ENCODE results near the gene CPN1. TPM values are rescaled to one million over a fixed set of nuclear protein-coding genes. Genes with fewer than 3 reads are reported as not detected.

Gene CPN1
- total and polyA plus RNA-seq, 10 of the 15 experiments (the other 5 are each of a cell fraction or from before 2014, with no cell fraction given), result 0.03 to 0.10 TPM; not detected in 8

DNA sequence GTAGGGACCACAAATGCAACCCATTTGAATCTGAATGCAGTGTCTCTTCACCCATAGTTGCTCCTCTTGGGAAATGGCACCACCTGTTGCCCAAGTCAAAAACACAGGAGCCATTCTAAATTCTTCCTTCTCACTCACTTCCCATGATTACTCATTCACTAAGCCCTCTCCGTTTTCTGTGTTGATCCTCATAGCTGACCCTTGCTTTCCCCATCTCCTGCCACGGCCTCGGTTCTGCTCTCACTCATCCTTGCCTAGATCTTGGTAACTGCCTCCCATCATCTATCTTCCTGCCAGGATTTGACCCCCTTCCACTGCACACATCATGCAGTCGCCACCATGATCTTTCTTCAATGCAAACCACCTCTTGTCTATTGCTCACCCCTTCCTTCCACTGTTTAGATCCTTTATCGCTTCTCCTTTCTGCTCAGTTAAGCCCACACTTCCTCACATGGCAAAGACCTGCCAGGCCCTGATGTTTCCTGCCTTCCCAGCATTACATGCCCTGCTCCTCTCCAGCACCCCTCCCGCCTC lies 19.0 kb upstream of the CPN1 start:
- RAD21 ChIA-PET (ENCODE audit: unreplicated experiment), result no interaction called here
- SMC1A ChIA-PET (ENCODE audit: uncharacterized antibody, unreplicated experiment), result no interaction called here

DNA sequence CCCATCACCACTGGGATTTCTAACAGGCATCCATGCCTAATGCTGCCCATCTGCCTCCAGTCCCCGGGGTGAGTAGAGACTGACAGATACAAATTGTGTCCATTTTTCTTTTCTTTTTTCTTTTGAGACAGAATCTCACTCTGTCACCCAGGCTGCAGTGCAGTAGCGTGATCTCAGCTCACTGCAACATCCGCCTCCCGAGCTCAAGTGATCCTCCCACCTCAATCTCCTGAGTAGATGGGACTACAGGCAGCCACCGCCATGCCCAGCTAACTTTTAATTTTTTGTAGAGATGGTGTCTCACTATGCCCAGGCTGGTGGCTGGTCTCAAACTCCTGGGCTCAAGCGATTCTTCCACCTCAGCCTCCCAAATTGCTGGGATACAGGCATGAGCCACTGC lies 7.6 kb upstream of the CPN1 start:
- Histone ChIP-seq H3K27ac (ENCODE audit: control insufficient read depth, insufficient read depth) (no peak overlapping the region), H3K4me1 (ENCODE audit: control insufficient read depth, insufficient read depth, low read length) (no peaks in the 10 kb centered on the region), H3K4me3 (no peak overlapping the region), H3K79me2 (ENCODE audit: control insufficient read depth, insufficient read depth, low read length) (no peaks in the 10 kb centered on the region), H3K4me2 (ENCODE audit: control insufficient read depth, insufficient read depth) (no peak overlapping the region), H3K9me3 (replicated peaks; ENCODE audit: control insufficient read depth, insufficient read depth, low read length) (no peaks in the 10 kb centered on the region), H3K36me3 (ENCODE audit: control insufficient read depth in 2 of 2, insufficient read depth in 2 of 2, low read length in 1 of 2) (no peaks in the 10 kb centered on the region), H3K9ac (ENCODE audit: control insufficient read depth, insufficient read depth, low read length) (no peak overlapping the region), H4K20me1 (ENCODE audit: control insufficient read depth, insufficient read depth) (no peaks in the 10 kb centered on the region), H3K27me3 (replicated peaks in 1 of 2; ENCODE audit: control insufficient read depth in 2 of 2, insufficient read depth in 2 of 2, low read length in 1 of 2) (no peaks in the 10 kb centered on the region; a peak in 1 of 4 replicates), H2AFZ (ENCODE audit: control insufficient read depth, low read depth, low read length) (no peak overlapping the region)
- in situ Hi-C loops (cut with MboI) (no loop called here), intact Hi-C loops (cut with micrococcal nuclease; ENCODE audit: unreplicated experiment) (no loop called here)
- 44% methylated on average over 6 of the region's 6 CpGs for WGBS (ENCODE audit: insufficient coverage, insufficient replicate concordance, low lambda C conversion rate, missing lambda C conversion rate)
- SMC1A ChIA-PET (ENCODE audit: uncharacterized antibody, unreplicated experiment), result no interaction called here
- CTCF ChIA-PET, result no interaction called here
- RAD21 ChIA-PET (ENCODE audit: unreplicated experiment), result no interaction called here
- FAIRE-seq, result no peak
- BruUV-seq (replicated peaks), result no TSS peak
- POLR2A ChIA-PET, result no interaction called here
- no peak for DNase-seq (ENCODE audit: low read depth, low spot score)
- ATAC-seq, result no peak
- TF ChIP-seq, protein P1, sequence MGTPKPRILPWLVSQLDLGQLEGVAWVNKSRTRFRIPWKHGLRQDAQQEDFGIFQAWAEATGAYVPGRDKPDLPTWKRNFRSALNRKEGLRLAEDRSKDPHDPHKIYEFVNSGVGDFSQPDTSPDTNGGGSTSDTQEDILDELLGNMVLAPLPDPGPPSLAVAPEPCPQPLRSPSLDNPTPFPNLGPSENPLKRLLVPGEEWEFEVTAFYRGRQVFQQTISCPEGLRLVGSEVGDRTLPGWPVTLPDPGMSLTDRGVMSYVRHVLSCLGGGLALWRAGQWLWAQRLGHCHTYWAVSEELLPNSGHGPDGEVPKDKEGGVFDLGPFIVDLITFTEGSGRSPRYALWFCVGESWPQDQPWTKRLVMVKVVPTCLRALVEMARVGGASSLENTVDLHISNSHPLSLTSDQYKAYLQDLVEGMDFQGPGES (IDR thresholded peaks at IDR 0.05), result no peak
- TF ChIP-seq CREB1 (IDR thresholded peaks at IDR 0.05; ENCODE audit: low read depth) (no peak), BMI1 (IDR thresholded peaks at IDR 0.05; ENCODE audit: borderline replicate concordance) (no peak)
- TF ChIP-seq, protein P2, sequence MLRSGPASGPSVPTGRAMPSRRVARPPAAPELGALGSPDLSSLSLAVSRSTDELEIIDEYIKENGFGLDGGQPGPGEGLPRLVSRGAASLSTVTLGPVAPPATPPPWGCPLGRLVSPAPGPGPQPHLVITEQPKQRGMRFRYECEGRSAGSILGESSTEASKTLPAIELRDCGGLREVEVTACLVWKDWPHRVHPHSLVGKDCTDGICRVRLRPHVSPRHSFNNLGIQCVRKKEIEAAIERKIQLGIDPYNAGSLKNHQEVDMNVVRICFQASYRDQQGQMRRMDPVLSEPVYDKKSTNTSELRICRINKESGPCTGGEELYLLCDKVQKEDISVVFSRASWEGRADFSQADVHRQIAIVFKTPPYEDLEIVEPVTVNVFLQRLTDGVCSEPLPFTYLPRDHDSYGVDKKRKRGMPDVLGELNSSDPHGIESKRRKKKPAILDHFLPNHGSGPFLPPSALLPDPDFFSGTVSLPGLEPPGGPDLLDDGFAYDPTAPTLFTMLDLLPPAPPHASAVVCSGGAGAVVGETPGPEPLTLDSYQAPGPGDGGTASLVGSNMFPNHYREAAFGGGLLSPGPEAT (IDR thresholded peaks at IDR 0.05; ENCODE audit: low read depth), result no peak

More for the DNA sequence above, 19.0 kb upstream of the CPN1 start:
- H3K36me3 ChIP-seq (ENCODE audit: control insufficient read depth in 2 of 2, insufficient read depth in 2 of 2, low read length in 1 of 2), result no peaks in the 10 kb centered on the region
- intact Hi-C loops (cut with micrococcal nuclease; ENCODE audit: unreplicated experiment) (loop anchor here (1.0 kb wide), 1 partner anchor 254 kb away; no protein-coding TSS in a partner anchor), in situ Hi-C loops (cut with MboI) (no loop called here)
- ChIA-PET CTCF (interaction anchor here (3.4 kb wide), 1 partner anchor 255 kb away, joined by 9 read pairs; no protein-coding TSS in a partner anchor), POLR2A (no interaction called here)
- H2AFZ ChIP-seq (ENCODE audit: control insufficient read depth, low read depth, low read length), result no peak overlapping the region
- no peak overlapping the region for H3K4me3 ChIP-seq
- no peak overlapping the region for H3K27ac ChIP-seq (ENCODE audit: control insufficient read depth, insufficient read depth)
- FAIRE-seq, result no peak
- H3K4me2 ChIP-seq (ENCODE audit: control insufficient read depth, insufficient read depth), result no peak overlapping the region
- peaks cover 0 to 2% of the 10 kb centered on the region in 2 experiments; a peak in 1 of 4 replicates for H3K27me3 ChIP-seq (replicated peaks in 1 of 2; ENCODE audit: control insufficient read depth in 2 of 2, insufficient read depth in 2 of 2, low read length in 1 of 2)
- H3K9ac ChIP-seq (ENCODE audit: control insufficient read depth, insufficient read depth, low read length), result no peak overlapping the region
- H3K9me3 ChIP-seq (replicated peaks; ENCODE audit: control insufficient read depth, insufficient read depth, low read length), result no peaks in the 10 kb centered on the region; the same call in 2 of the 3 replicates
- no peak for TF ChIP-seq IKZF2 (IDR thresholded peaks at IDR 0.05)
- peak; percentile 47; the same call in 1 of the 2 replicates for TF ChIP-seq SMC3 (IDR thresholded peaks at IDR 0.05; ENCODE audit: borderline replicate concordance, low read length)
- TF ChIP-seq RAD21 (IDR thresholded peaks at IDR 0.05; ENCODE audit: insufficient read depth, low read depth, low read length), result peak; percentile 61
- TF ChIP-seq, protein P3, sequence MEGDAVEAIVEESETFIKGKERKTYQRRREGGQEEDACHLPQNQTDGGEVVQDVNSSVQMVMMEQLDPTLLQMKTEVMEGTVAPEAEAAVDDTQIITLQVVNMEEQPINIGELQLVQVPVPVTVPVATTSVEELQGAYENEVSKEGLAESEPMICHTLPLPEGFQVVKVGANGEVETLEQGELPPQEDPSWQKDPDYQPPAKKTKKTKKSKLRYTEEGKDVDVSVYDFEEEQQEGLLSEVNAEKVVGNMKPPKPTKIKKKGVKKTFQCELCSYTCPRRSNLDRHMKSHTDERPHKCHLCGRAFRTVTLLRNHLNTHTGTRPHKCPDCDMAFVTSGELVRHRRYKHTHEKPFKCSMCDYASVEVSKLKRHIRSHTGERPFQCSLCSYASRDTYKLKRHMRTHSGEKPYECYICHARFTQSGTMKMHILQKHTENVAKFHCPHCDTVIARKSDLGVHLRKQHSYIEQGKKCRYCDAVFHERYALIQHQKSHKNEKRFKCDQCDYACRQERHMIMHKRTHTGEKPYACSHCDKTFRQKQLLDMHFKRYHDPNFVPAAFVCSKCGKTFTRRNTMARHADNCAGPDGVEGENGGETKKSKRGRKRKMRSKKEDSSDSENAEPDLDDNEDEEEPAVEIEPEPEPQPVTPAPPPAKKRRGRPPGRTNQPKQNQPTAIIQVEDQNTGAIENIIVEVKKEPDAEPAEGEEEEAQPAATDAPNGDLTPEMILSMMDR (IDR thresholded peaks at IDR 0.05 in 2 of 3, conservative IDR thresholded peaks at IDR 0.05 in 1 of 3; ENCODE audit: control insufficient read depth in 2 of 3, extremely low read depth in 1 of 3, insufficient read depth in 1 of 3, low read depth in 3 of 3, low read length in 3 of 3), result peak; percentile 23 to 41 (median 32); a peak in 4 of 6 replicates
- H3K4me1 ChIP-seq (ENCODE audit: control insufficient read depth, insufficient read depth, low read length), result no peaks in the 10 kb centered on the region
- no peak for DNase-seq (ENCODE audit: low read depth, low spot score)
- BruUV-seq (replicated peaks), result no TSS peak
- H3K79me2 ChIP-seq (ENCODE audit: control insufficient read depth, insufficient read depth, low read length), result no peaks in the 10 kb centered on the region
- peak; percentile 41; the same call in 2 of the 3 replicates for ATAC-seq
- 18% methylated on average over 6 of the region's 6 CpGs for WGBS (ENCODE audit: insufficient coverage, insufficient replicate concordance, low lambda C conversion rate, missing lambda C conversion rate)
- no peaks in the 10 kb centered on the region for H4K20me1 ChIP-seq (ENCODE audit: control insufficient read depth, insufficient read depth)

All from GM12878 (cell line).